ENCODE data around the gene SMKR1. TPM values are rescaled to one million over a fixed set of nuclear protein-coding genes. Genes with fewer than 3 reads are reported as not detected.

SMKR1 gene
- polyA plus RNA-seq, 3 donors, result not detected

- H3K4me3 Mint-ChIP-seq, result peak overlapping the region in 1 of 2 donors; percentile 63
- peak overlapping the region; percentile 51 for H2AFZ ChIP-seq (ENCODE audit: insufficient read depth, low read depth, low read length, poor library complexity, severe bottlenecking)
- no peak overlapping the region for H3K9ac ChIP-seq (ENCODE audit: insufficient read depth, low read length, poor library complexity, severe bottlenecking)
- no peaks in the 10 kb centered on the region for H3K79me2 ChIP-seq (ENCODE audit: insufficient read depth, low read length)
- intact Hi-C loops (cut with micrococcal nuclease), result no loop called here
- no peaks in the 10 kb centered on the region for H4K20me1 ChIP-seq (ENCODE audit: insufficient read depth, low read length)
- peaks cover 0 to 5% of the 10 kb centered on the region in 2 donors for H3K27me3 ChIP-seq (ENCODE audit: control insufficient read depth in 2 of 2, insufficient read depth in 2 of 2, low read length in 2 of 2)
- no peak for TF ChIP-seq CTCF (IDR thresholded peaks at IDR 0.05)
- no peak overlapping the region for H3K4me3 ChIP-seq (replicated peaks in 1 of 3; ENCODE audit: low read depth in 2 of 3, low read length in 3 of 3)
- 97% methylated on average over 4 of the region's 9 CpGs for WGBS (ENCODE audit: insufficient coverage)
- H3K4me2 ChIP-seq (replicated peaks; ENCODE audit: extremely low read depth, low read length, poor library complexity, severe bottlenecking), result no peak overlapping the region
- H3K27ac ChIP-seq (ENCODE audit: low read depth in 1 of 2, low read length in 2 of 2), result no peak overlapping the region
- H3K27ac Mint-ChIP-seq, result peak overlapping the region in 5 of 7 donors; percentile 60 to 87 (median 83)
- no peaks in the 10 kb centered on the region for H3K9me3 ChIP-seq (replicated peaks in 1 of 2; ENCODE audit: control insufficient read depth in 1 of 2, insufficient read depth in 1 of 2, low read length in 2 of 2)
- DNase-seq, result no peak
- H3K27me3 Mint-ChIP-seq (ENCODE audit: low read depth in 3 of 3), result peaks cover 10 to 15% (median 12%) of the 10 kb centered on the region in 3 donors
- peaks cover 12 to 20% of the 10 kb centered on the region in 2 donors for H3K4me1 ChIP-seq (ENCODE audit: control insufficient read depth in 1 of 2, insufficient read depth in 2 of 2, low read length in 2 of 2)
- H3K9me3 Mint-ChIP-seq, result peaks cover 0 to 2% (median 0%) of the 10 kb centered on the region in 7 donors
- peaks cover 21% of the 10 kb centered on the region for H3K4me1 Mint-ChIP-seq
- H3K36me3 ChIP-seq (replicated peaks in 1 of 2; ENCODE audit: control insufficient read depth in 1 of 2, insufficient read depth in 2 of 2, low read length in 2 of 2), result no peaks in the 10 kb centered on the region
- no peaks in the 10 kb centered on the region for H3K36me3 Mint-ChIP-seq
Observed at GRCh38 chr7:129525225-129525862, 23.0 kb downstream of the SMKR1 start.

GRCh38 chr7:129529643-129530042 lies 27.3 kb downstream of the SMKR1 start:
- Histone ChIP-seq H3K9ac (ENCODE audit: insufficient read depth, low read length, poor library complexity, severe bottlenecking) (no peak overlapping the region), H4K20me1 (ENCODE audit: insufficient read depth, low read length) (no peaks in the 10 kb centered on the region), H2AFZ (ENCODE audit: insufficient read depth, low read depth, low read length, poor library complexity, severe bottlenecking) (no peak overlapping the region), H3K4me3 (replicated peaks in 1 of 3; ENCODE audit: low read depth in 2 of 3, low read length in 3 of 3) (no peak overlapping the region), H3K36me3 (replicated peaks in 1 of 2; ENCODE audit: control insufficient read depth in 1 of 2, insufficient read depth in 2 of 2, low read length in 2 of 2) (no peaks in the 10 kb centered on the region), H3K9me3 (replicated peaks in 1 of 2; ENCODE audit: control insufficient read depth in 1 of 2, insufficient read depth in 1 of 2, low read length in 2 of 2) (no peaks in the 10 kb centered on the region), H3K4me1 (ENCODE audit: control insufficient read depth in 1 of 2, insufficient read depth in 2 of 2, low read length in 2 of 2) (peaks cover 11 to 14% of the 10 kb centered on the region in 2 donors), H3K27ac (ENCODE audit: low read depth in 1 of 2, low read length in 2 of 2) (no peak overlapping the region), H3K27me3 (ENCODE audit: control insufficient read depth in 2 of 2, insufficient read depth in 2 of 2, low read length in 2 of 2) (no peaks in the 10 kb centered on the region), H3K4me2 (replicated peaks; ENCODE audit: extremely low read depth, low read length, poor library complexity, severe bottlenecking) (no peak overlapping the region), H3K79me2 (ENCODE audit: insufficient read depth, low read length) (no peaks in the 10 kb centered on the region)
- WGBS (ENCODE audit: insufficient coverage), result 100% methylated on average over 2 of the region's 4 CpGs
- no peaks in the 10 kb centered on the region for H3K9me3 Mint-ChIP-seq
- H3K4me3 Mint-ChIP-seq, result no peak overlapping the region
- peaks cover 18% of the 10 kb centered on the region for H3K4me1 Mint-ChIP-seq
- DNase-seq, result no peak
- H3K27me3 Mint-ChIP-seq (ENCODE audit: low read depth in 3 of 3), result peaks cover 2 to 4% (median 3%) of the 10 kb centered on the region in 3 donors
- no peak for TF ChIP-seq CTCF (IDR thresholded peaks at IDR 0.05)
- H3K36me3 Mint-ChIP-seq, result no peaks in the 10 kb centered on the region
- intact Hi-C loops (cut with micrococcal nuclease), result no loop called here
- H3K27ac Mint-ChIP-seq, result no peak overlapping the region
